ENCODE results near the gene EXPH5.
"Not testable (repeated sequence)": the region's sequence is repeated elsewhere in the genome, so short reads cannot be mapped to it uniquely, and the experiment has no call there.

EXPH5 gene

GRCh38 chr11:108618529-108618928, 25.0 kb upstream of the EXPH5 start:
- no peak overlapping the region for H3K27ac Mint-ChIP-seq (ENCODE audit: low read depth)

GRCh38 chr11:108617055-108617454, 23.5 kb upstream of the EXPH5 start:
- DNase-seq (ENCODE audit: low spot score in 2 of 2) (no peak), ATAC-seq (replicated peaks; ENCODE audit: extremely low read depth, poor library complexity, severe bottlenecking) (no peak)
- Mint-ChIP-seq H3K4me1 (no peaks in the 10 kb centered on the region), H3K27me3 (peaks cover 57% of the 10 kb centered on the region), H3K9me3 (no peaks in the 10 kb centered on the region), H3K36me3 (ENCODE audit: insufficient read depth) (no peaks in the 10 kb centered on the region), H3K4me3 (no peak overlapping the region), H3K27ac (ENCODE audit: low read depth) (no peak overlapping the region)

More at GRCh38 chr11:108618529-108618928, 25.0 kb upstream of the EXPH5 start:
- Mint-ChIP-seq H3K36me3 (ENCODE audit: insufficient read depth) (no peaks in the 10 kb centered on the region), H3K27me3 (peaks cover 52% of the 10 kb centered on the region), H3K9me3 (no peaks in the 10 kb centered on the region), H3K4me3 (no peak overlapping the region), H3K4me1 (no peaks in the 10 kb centered on the region)
- DNase-seq (ENCODE audit: low spot score in 2 of 2), result no peak
- ATAC-seq (replicated peaks; ENCODE audit: extremely low read depth, poor library complexity, severe bottlenecking), result no peak

- no peaks in the 10 kb centered on the region for H3K9me3 Mint-ChIP-seq
Observed at GRCh38 chr11:108616549-108616948, 23.0 kb upstream of the EXPH5 start.

GRCh38 chr11:108614086-108614485, 20.5 kb upstream of the EXPH5 start:
- ATAC-seq (replicated peaks; ENCODE audit: extremely low read depth, poor library complexity, severe bottlenecking) (no peak), DNase-seq (ENCODE audit: low spot score in 2 of 2) (no peak)
- Mint-ChIP-seq H3K27ac (ENCODE audit: low read depth) (no peak overlapping the region), H3K4me3 (no peak overlapping the region), H3K36me3 (ENCODE audit: insufficient read depth) (no peaks in the 10 kb centered on the region), H3K27me3 (peaks cover 31% of the 10 kb centered on the region), H3K4me1 (no peaks in the 10 kb centered on the region), H3K9me3 (no peaks in the 10 kb centered on the region)

More at GRCh38 chr11:108616549-108616948, 23.0 kb upstream of the EXPH5 start:
- ATAC-seq (replicated peaks; ENCODE audit: extremely low read depth, poor library complexity, severe bottlenecking) (no peak), DNase-seq (ENCODE audit: low spot score in 2 of 2) (no peak)
- no peak overlapping the region for H3K4me3 Mint-ChIP-seq
- no peaks in the 10 kb centered on the region for H3K4me1 Mint-ChIP-seq
- H3K27me3 Mint-ChIP-seq, result peaks cover 56% of the 10 kb centered on the region
- H3K27ac Mint-ChIP-seq (ENCODE audit: low read depth), result no peak overlapping the region
- no peaks in the 10 kb centered on the region for H3K36me3 Mint-ChIP-seq (ENCODE audit: insufficient read depth)

- no peak overlapping the region for H3K4me3 Mint-ChIP-seq
- H3K27me3 Mint-ChIP-seq, result peaks cover 23% of the 10 kb centered on the region
- no peaks in the 10 kb centered on the region for H3K4me1 Mint-ChIP-seq
- no peaks in the 10 kb centered on the region for H3K9me3 Mint-ChIP-seq
- no peak overlapping the region for H3K27ac Mint-ChIP-seq (ENCODE audit: low read depth)
- no peak for DNase-seq (ENCODE audit: low spot score in 2 of 2)
- H3K36me3 Mint-ChIP-seq (ENCODE audit: insufficient read depth), result no peaks in the 10 kb centered on the region
- ATAC-seq (replicated peaks; ENCODE audit: extremely low read depth, poor library complexity, severe bottlenecking), result no peak
Observed at GRCh38 chr11:108609682-108610081, 16.1 kb upstream of the EXPH5 start.

- DNase-seq (ENCODE audit: low spot score in 2 of 2) (no peak), ATAC-seq (replicated peaks; ENCODE audit: extremely low read depth, poor library complexity, severe bottlenecking) (no peak)
- Mint-ChIP-seq H3K36me3 (ENCODE audit: insufficient read depth) (no peaks in the 10 kb centered on the region), H3K27ac (ENCODE audit: low read depth) (no peak overlapping the region), H3K9me3 (no peaks in the 10 kb centered on the region), H3K4me3 (no peak overlapping the region), H3K4me1 (no peaks in the 10 kb centered on the region), H3K27me3 (peaks cover 13% of the 10 kb centered on the region)
Observed at GRCh38 chr11:108608548-108608947, 15.0 kb upstream of the EXPH5 start.

- DNase-seq (ENCODE audit: low spot score in 2 of 2) (no peak), ATAC-seq (replicated peaks; ENCODE audit: extremely low read depth, poor library complexity, severe bottlenecking) (no peak)
- H3K27ac Mint-ChIP-seq (ENCODE audit: low read depth), result no peak overlapping the region
- H3K36me3 Mint-ChIP-seq (ENCODE audit: insufficient read depth), result no peaks in the 10 kb centered on the region
- peaks cover 25% of the 10 kb centered on the region for H3K27me3 Mint-ChIP-seq
- no peaks in the 10 kb centered on the region for H3K4me1 Mint-ChIP-seq
- no peaks in the 10 kb centered on the region for H3K9me3 Mint-ChIP-seq
- no peak overlapping the region for H3K4me3 Mint-ChIP-seq
Observed at GRCh38 chr11:108606495-108607160, 13.1 kb upstream of the EXPH5 start.

GRCh38 chr11:108606070-108606469, 12.5 kb upstream of the EXPH5 start:
- H3K4me3 Mint-ChIP-seq, result no peak overlapping the region
- H3K9me3 Mint-ChIP-seq, result no peaks in the 10 kb centered on the region
- no peaks in the 10 kb centered on the region for H3K36me3 Mint-ChIP-seq (ENCODE audit: insufficient read depth)
- no peak for ATAC-seq (replicated peaks; ENCODE audit: extremely low read depth, poor library complexity, severe bottlenecking)
- DNase-seq (ENCODE audit: low spot score in 2 of 2), result no peak
- H3K27me3 Mint-ChIP-seq, result peaks cover 26% of the 10 kb centered on the region
- H3K4me1 Mint-ChIP-seq, result no peaks in the 10 kb centered on the region
- H3K27ac Mint-ChIP-seq (ENCODE audit: low read depth), result peak overlapping the region; percentile 4

- not testable (repeated sequence) for H3K36me3 Mint-ChIP-seq (ENCODE audit: insufficient read depth); ATAC-seq (replicated peaks; ENCODE audit: extremely low read depth, poor library complexity, severe bottlenecking); H3K4me3 Mint-ChIP-seq; H3K27ac Mint-ChIP-seq (ENCODE audit: low read depth); H3K4me1 Mint-ChIP-seq; H3K9me3 Mint-ChIP-seq; DNase-seq (ENCODE audit: low spot score in 2 of 2)
- H3K27me3 Mint-ChIP-seq, result peaks cover 36% of the 10 kb centered on the region
Observed at GRCh38 chr11:108602818-108603217, 9.2 kb upstream of the EXPH5 start.

GRCh38 chr11:108601150-108601549, 7.6 kb upstream of the EXPH5 start:
- H3K27me3 Mint-ChIP-seq, result peaks cover 43% of the 10 kb centered on the region
- no peak overlapping the region for H3K4me3 Mint-ChIP-seq
- H3K36me3 Mint-ChIP-seq (ENCODE audit: insufficient read depth), result no peaks in the 10 kb centered on the region

GRCh38 chr11:108599978-108600377, 6.4 kb upstream of the EXPH5 start:
- Mint-ChIP-seq H3K27ac (ENCODE audit: low read depth) (no peak overlapping the region), H3K27me3 (peaks cover 53% of the 10 kb centered on the region), H3K9me3 (no peaks in the 10 kb centered on the region), H3K36me3 (ENCODE audit: insufficient read depth) (peaks cover 2% of the 10 kb centered on the region), H3K4me1 (no peaks in the 10 kb centered on the region), H3K4me3 (no peak overlapping the region)
- ATAC-seq (replicated peaks; ENCODE audit: extremely low read depth, poor library complexity, severe bottlenecking) (no peak), DNase-seq (ENCODE audit: low spot score in 2 of 2) (no peak)

More at GRCh38 chr11:108601150-108601549, 7.6 kb upstream of the EXPH5 start:
- no peaks in the 10 kb centered on the region for H3K9me3 Mint-ChIP-seq
- DNase-seq (ENCODE audit: low spot score in 2 of 2), result no peak
- no peaks in the 10 kb centered on the region for H3K4me1 Mint-ChIP-seq
- no peak for ATAC-seq (replicated peaks; ENCODE audit: extremely low read depth, poor library complexity, severe bottlenecking)
- H3K27ac Mint-ChIP-seq (ENCODE audit: low read depth), result no peak overlapping the region

- peaks cover 8% of the 10 kb centered on the region for H3K36me3 Mint-ChIP-seq (ENCODE audit: insufficient read depth)
- peaks cover 12% of the 10 kb centered on the region for H3K4me1 Mint-ChIP-seq
- no peaks in the 10 kb centered on the region for H3K9me3 Mint-ChIP-seq
- ATAC-seq (replicated peaks; ENCODE audit: extremely low read depth, poor library complexity, severe bottlenecking) (no peak), DNase-seq (ENCODE audit: low spot score in 2 of 2) (no peak)
- H3K27me3 Mint-ChIP-seq, result peaks cover 63% of the 10 kb centered on the region
- no peak overlapping the region for H3K27ac Mint-ChIP-seq (ENCODE audit: low read depth)
- no peak overlapping the region for H3K4me3 Mint-ChIP-seq
Observed at GRCh38 chr11:108597736-108598355, 4.3 kb upstream of the EXPH5 start.

- no peak for DNase-seq (ENCODE audit: low spot score in 2 of 2)
- no peak overlapping the region for H3K4me3 Mint-ChIP-seq
- peaks cover 9% of the 10 kb centered on the region for H3K36me3 Mint-ChIP-seq (ENCODE audit: insufficient read depth)
- H3K4me1 Mint-ChIP-seq, result peaks cover 17% of the 10 kb centered on the region
- peaks cover 57% of the 10 kb centered on the region for H3K27me3 Mint-ChIP-seq
- ATAC-seq (replicated peaks; ENCODE audit: extremely low read depth, poor library complexity, severe bottlenecking), result no peak
- no peaks in the 10 kb centered on the region for H3K9me3 Mint-ChIP-seq
- no peak overlapping the region for H3K27ac Mint-ChIP-seq (ENCODE audit: low read depth)
Observed at GRCh38 chr11:108596701-108597100, 3.1 kb upstream of the EXPH5 start.

Data from central memory CD8-positive, alpha-beta T cell (primary cell).